MM.1S (cell line): Measurements from ENCODE around the gene NDUFAF5.
A peak's percentile ranks its signal among the peaks of the same experiment; 100 is the strongest.

Experiments used
- CTCF ChIP-seq: fragments of 300-600 bp; sonication (generic); IDR thresholded peaks from 2 replicates; pipeline ENCODE4 v1.5.1; 2016; ENCODE audit warnings: antibody characterized with exemption, low read length, mixed read lengths
- EZH2 ChIP-seq: fragments of 300-600 bp; sonication (generic); optimal IDR thresholded peaks from 2 replicates; pipeline ENCODE3; 2017; ENCODE audit warnings: low read depth, mild to moderate bottlenecking, antibody characterized with exemption, low read length, mixed read lengths

DNA sequence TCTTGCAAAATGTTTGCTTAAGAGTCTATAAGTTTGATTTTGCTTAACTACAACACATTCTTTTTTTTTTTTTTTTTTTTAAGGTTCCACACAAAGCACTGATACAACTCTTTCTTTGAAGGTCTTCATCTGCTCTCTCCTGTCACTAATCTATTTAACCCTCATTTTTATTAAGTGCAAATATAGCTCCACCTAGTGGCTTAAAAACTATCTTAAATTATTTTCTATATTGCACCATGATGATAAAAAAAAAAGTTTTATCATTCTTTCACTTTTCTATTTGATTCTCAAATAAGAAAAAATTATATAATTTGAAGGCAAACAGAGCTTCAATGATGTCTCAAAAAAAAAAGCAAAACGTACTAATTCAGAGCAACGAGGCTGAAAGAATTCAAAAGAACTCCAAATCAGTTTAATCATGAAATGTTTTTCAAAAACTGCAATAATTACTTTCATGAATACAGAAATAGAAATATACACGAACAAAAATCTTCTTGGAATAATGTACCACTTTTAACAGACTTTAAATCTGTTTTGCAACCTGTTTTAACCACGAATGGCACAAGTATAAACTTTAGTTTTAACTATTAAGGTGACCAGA, 12.9 kb upstream of the NDUFAF5 start:
- TF ChIP-seq CTCF, result peak; percentile 43
- no peak for TF ChIP-seq EZH2
